ENCODE data around the gene NGF. TPM values are rescaled to one million over a fixed set of nuclear protein-coding genes. Genes with fewer than 3 reads are reported as not detected.

The NGF gene
- total and polyA plus RNA-seq, 2 of the 8 experiments (the other 6 are each of a cell fraction or from before 2014, with no cell fraction given) = 1.6 TPM; not detected in 1

GRCh38 chr1:115336741-115337140, 1.3 kb downstream of the NGF start:
- Histone ChIP-seq H2BK5ac (ENCODE audit: low read depth, low read length) (no peak overlapping the region), H2BK20ac (ENCODE audit: low read length) (no peak overlapping the region), H4K8ac (ENCODE audit: extremely low read depth, insufficient read depth, low read length) (no peak overlapping the region), H3K9me3 (ENCODE audit: insufficient read depth in 2 of 2, low read depth in 1 of 2, low read length in 1 of 2) (no peaks in the 10 kb centered on the region), H3K4ac (replicated peaks; ENCODE audit: insufficient read length, low read depth, low read length) (no peak overlapping the region), H4K5ac (ENCODE audit: insufficient read length, low read depth, low read length) (no peak overlapping the region), H3K4me1 (replicated peaks in 1 of 4; ENCODE audit: control insufficient read depth in 3 of 4, insufficient read depth in 4 of 4, low read length in 3 of 4) (peaks cover 0 to 7% (median 0%) of the 10 kb centered on the region in 4 experiments; a peak in 4 of 7 replicates), H3K79me2 (ENCODE audit: control insufficient read depth in 1 of 2, insufficient read depth in 2 of 2, low read length in 2 of 2) (no peaks in the 10 kb centered on the region), H2AK5ac (ENCODE audit: low read depth, low read length) (no peak overlapping the region), H3K79me1 (ENCODE audit: low read depth, low read length) (no peaks in the 10 kb centered on the region), H3K27ac (ENCODE audit: low read depth, low read length) (no peak overlapping the region), H3K23ac (ENCODE audit: insufficient read length) (no peak overlapping the region), H4K91ac (replicated peaks; ENCODE audit: insufficient read length, low read length) (no peak overlapping the region), H3K4me2 (ENCODE audit: insufficient read depth in 1 of 2, low read depth in 2 of 2, low read length in 2 of 2) (peak overlapping the region; percentile 33 to 65; a peak in 3 of 4 replicates), H2BK12ac (ENCODE audit: low read depth, low read length) (no peak overlapping the region), H3K36me3 (ENCODE audit: control insufficient read depth in 2 of 4, insufficient read depth in 4 of 4, low read length in 3 of 4) (no peaks in the 10 kb centered on the region), H2AFZ (ENCODE audit: low read length) (no peak overlapping the region), H3K27me3 (replicated peaks in 1 of 4; ENCODE audit: control insufficient read depth in 3 of 4, extremely low read depth in 1 of 4, insufficient read depth in 3 of 4, low read length in 3 of 4) (peaks cover 7 to 38% (median 29%) of the 10 kb centered on the region in 4 experiments), H3K18ac (ENCODE audit: extremely low read depth, low read length) (no peak overlapping the region), H3K4me3 (ENCODE audit: extremely low read depth in 1 of 4, insufficient read depth in 2 of 4, low read depth in 3 of 4, low read length in 4 of 4) (peak overlapping the region in 2 of 4 experiments; percentile 55 to 83; a peak in 3 of 8 replicates), H3K23me2 (ENCODE audit: low read depth, low read length) (peaks cover 8% of the 10 kb centered on the region; the same call in 1 of the 2 replicates), H3K9ac (replicated peaks in 1 of 4; ENCODE audit: extremely low read depth in 1 of 4, low read depth in 3 of 4, low read length in 3 of 4) (no peak overlapping the region), H2BK120ac (replicated peaks; ENCODE audit: low read depth, low read length) (no peak overlapping the region), H4K20me1 (replicated peaks in 1 of 2; ENCODE audit: control insufficient read depth in 1 of 2, insufficient read depth in 2 of 2, low read length in 2 of 2) (peaks cover 0 to 2% of the 10 kb centered on the region in 2 experiments), H3K14ac (ENCODE audit: insufficient read length) (no peak overlapping the region), H2BK15ac (ENCODE audit: low read length) (no peak overlapping the region), H3K56ac (replicated peaks; ENCODE audit: insufficient read length, low read depth, low read length) (no peak overlapping the region)
- ChIA-PET CTCF (ENCODE audit: partially characterized antibody) (interaction anchor here (1.2 to 3.4 kb wide), 5 partner anchors 9 to 160 kb away, joined by 3 to 13 read pairs (median 4); no protein-coding TSS in a partner anchor), POLR2A (ENCODE audit: partially characterized antibody) (no interaction called here)
- WGBS, 2 experiments (ENCODE audit: extremely low coverage in 1 of 2, insufficient coverage in 1 of 2, insufficient read length in 1 of 2, insufficient replicate concordance in 2 of 2, low coverage in 1 of 2, low lambda C conversion rate in 2 of 2, missing lambda C conversion rate in 1 of 2) = 57% methylated on average over 3 of the region's 3 CpGs; no CpG with 5 or more reads in 1 of the 2 experiments
- no peak for DNase-seq (ENCODE audit: low read depth in 1 of 2, low spot score in 2 of 2)
- FAIRE-seq = no peak
- TF ChIP-seq BCL11A (IDR thresholded peaks at IDR 0.05; ENCODE audit: low read depth in 2 of 2, low read length in 2 of 2) (no peak), RXRA (IDR thresholded peaks at IDR 0.05; ENCODE audit: insufficient read depth, low read depth, low read length) (no peak), KDM5A (IDR thresholded peaks at IDR 0.05; ENCODE audit: low read length) (no peak), JUND (IDR thresholded peaks at IDR 0.05; ENCODE audit: low read length) (no peak)

Data from H1 (cell line).